Germinal center (tissue), 1 donor: ENCODE data around the gene SLC22A1.
"Not testable (repeated sequence)": the region's sequence is repeated elsewhere in the genome, so short reads cannot be mapped to it uniquely, and the experiment has no call there.

ENCODE experiments used
- DNase-seq: peaks from one replicate; pipeline ENCODE4 v3.0.0; 2012; ENCODE audit warnings: mixed read lengths, low spot score

Gene SLC22A1

DNA sequence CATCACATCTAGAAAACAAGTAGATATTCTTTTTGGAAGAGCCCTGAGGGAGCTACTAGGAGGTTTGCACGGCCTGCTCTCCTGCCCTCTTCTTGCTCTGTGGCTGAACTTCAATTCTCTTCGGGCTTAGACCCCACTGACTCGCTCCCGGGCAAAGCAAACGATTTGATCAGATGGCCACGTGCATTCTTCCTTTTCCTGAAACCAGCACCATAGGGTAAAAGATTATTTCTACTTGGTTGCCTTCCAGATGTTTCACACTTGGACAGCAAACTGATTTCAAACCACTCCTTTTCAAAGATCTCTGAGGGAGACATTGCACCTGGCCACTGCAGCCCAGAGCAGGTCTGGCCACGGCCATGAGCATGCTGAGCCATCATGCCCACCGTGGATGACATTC is at the start of gene SLC22A1:
Gene SLC22A1 (plus strand): TSS at position 258 of the 400 bp plus-strand sequence. CDS start 121 bp downstream, at position 379.
- DNase-seq, result no peak

- no peak for DNase-seq
Observed at GRCh38 chr6:160073272-160073671, 48.3 kb upstream of the SLC22A1 start.

- DNase-seq, result no peak
Observed at GRCh38 chr6:160076009-160076408, 45.6 kb upstream of the SLC22A1 start.

GRCh38 chr6:160077024-160077423 is 44.6 kb upstream of the SLC22A1 start:
- DNase-seq, result no peak

GRCh38 chr6:160077526-160077925 is 44.1 kb upstream of the SLC22A1 start:
- no peak for DNase-seq

GRCh38 chr6:160078883-160079685 is 42.5 kb upstream of the SLC22A1 start:
- DNase-seq, result no peak

GRCh38 chr6:160079686-160080043 is 42.0 kb upstream of the SLC22A1 start:
- no peak for DNase-seq

DNA sequence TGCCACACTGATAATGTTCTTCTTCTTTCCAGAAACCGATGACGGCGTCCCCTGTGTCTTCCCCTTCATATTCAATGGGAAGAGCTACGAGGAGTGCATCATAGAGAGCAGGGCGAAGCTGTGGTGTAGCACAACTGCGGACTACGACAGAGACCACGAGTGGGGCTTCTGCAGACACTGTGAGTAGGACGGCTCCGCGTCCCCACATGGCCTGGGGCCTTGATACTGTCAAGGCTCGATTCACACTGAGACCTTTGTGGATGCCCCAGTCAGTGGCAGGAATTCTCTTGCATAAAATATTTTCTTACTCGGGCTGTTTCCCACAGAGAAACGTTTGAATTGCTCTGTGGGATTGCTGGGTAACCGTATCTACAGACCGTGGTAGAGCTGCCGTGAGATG is 41.5 kb upstream of the SLC22A1 start:
- DNase-seq, result no peak

GRCh38 chr6:160081398-160081797 is 40.2 kb upstream of the SLC22A1 start:
- DNase-seq, result no peak

GRCh38 chr6:160082627-160083026 is 39.0 kb upstream of the SLC22A1 start:
- DNase-seq, result no peak

DNA sequence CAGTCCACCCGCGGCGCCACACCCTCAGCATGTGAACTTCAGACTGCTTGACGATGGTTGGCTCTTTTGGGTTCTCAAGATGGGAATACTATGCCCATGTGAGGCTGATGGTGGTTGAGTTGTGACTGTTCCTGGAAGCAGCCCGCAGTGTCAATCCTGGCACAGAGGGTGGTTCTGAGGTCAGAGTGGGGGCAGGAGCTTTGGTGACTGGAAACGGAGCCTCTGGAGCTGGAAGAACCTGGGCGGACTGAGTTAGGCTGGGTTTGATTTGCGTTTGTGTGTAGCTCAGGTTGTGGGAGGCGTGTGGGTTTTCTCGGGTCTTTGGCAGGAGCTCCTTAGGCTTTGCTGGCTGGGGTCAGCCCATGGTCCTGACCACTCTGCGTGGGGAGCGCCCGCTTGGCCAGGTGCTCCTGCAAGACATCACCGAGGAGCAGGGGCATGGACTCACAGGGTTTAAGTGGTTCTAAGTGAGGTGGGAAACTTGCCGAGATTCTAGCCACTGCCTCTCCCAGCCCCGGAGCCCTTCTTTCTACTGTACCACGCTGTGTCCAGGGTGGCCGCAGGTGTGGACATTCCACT is 37.3 kb upstream of the SLC22A1 start:
- DNase-seq, result no peak

DNA sequence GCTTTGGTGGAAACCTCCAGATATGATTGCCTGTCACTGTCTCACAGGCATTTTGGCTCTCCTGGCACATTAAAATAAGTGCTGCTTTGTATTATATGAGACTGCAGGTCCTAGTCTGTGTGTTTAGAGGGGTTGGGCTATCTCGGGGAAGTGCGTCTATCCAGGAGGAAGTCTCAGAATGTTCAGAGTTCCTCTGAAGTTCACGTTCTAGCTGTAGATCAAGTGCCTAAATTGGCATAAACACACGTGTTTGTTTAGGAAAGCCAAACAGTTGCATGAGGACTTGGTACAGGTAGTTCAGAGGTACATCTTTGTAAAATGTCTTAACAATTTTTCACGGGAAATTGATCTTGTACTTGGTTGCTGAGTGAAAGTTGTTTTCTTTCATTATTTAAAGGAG is 36.4 kb upstream of the SLC22A1 start:
- no peak for DNase-seq

- DNase-seq, result no peak
Observed at GRCh38 chr6:160085713-160086505, 35.7 kb upstream of the SLC22A1 start.

GRCh38 chr6:160086754-160087153 is 34.9 kb upstream of the SLC22A1 start:
- DNase-seq, result no peak

GRCh38 chr6:160088069-160088783 is 33.4 kb upstream of the SLC22A1 start:
- no peak for DNase-seq

DNA sequence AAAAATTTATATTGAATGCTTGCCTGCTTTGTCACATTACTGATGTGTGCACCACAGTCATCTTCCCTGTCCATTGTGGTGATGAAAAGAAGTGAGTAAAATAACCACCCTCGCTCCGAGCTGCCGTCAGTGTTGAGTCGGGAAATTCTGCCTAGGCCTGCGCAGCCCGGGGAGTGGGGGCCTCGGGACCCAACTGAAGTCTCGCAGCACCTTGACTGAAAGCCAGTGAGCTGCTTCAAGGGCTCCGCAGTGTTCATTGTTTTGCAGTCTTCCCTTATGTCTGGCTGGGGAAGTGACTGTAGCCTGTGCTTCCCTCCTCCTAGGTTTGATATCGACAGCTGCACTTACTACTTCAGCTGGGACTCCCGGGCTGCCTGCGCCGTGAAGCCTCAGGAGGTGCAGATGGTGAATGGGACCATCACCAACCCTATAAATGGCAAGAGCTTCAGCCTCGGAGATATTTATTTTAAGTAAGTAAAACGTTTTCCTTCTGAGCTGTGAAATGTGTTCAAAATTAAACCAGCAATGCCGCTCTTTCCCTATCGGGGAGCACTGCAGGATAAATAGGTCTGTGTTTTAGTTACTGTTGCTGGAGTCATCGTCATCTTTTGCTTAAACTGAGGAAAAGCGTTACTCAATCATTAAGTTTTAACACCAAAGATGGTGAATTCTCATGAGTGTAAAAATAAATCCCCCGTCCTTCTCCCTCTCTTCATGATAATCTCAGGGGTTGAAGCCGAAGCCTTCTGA is 32.7 kb upstream of the SLC22A1 start:
- no peak for DNase-seq

DNA sequence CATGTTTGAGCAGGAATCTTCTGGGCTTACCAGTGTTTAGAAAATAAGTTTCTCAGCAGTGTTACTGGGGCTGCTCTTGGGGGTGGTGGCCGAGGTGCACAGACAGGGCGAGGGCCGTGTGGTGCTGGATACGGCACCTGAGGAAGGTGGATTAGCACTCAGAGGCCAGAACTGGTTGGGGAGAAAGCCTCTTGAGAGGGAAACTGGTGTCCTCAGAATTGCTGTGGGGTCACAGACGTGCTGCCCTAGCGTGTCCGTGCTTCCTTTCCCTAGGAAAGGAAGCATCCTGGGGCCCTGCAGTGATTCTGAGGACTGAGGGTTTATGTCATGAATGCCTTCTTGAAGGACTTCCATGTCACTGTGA is 32.1 kb upstream of the SLC22A1 start:
- no peak for DNase-seq

GRCh38 chr6:160090442-160091239 is 31.0 kb upstream of the SLC22A1 start:
- DNase-seq, result not testable (repeated sequence)

GRCh38 chr6:160092176-160092575 is 29.4 kb upstream of the SLC22A1 start:
- DNase-seq, result not testable (repeated sequence)

GRCh38 chr6:160092602-160093001 is 29.0 kb upstream of the SLC22A1 start:
- no peak for DNase-seq

- DNase-seq, result no peak
Observed at GRCh38 chr6:160093061-160093460, 28.6 kb upstream of the SLC22A1 start.
